Liver (tissue), 3 donors: Measurements from ENCODE around the gene NR6A1.

Experiments used
- GABPA ChIP-seq, 2 donors: IDR thresholded peaks in 1 of 2; conservative IDR thresholded peaks in 1 of 2; 2 replicates each; pipeline ENCODE4 v1.6.1; 2016; ENCODE audit warnings: antibody characterized with exemption in 2 of 2, mild to moderate bottlenecking in 1 of 2, moderate library complexity in 1 of 2
- JUND ChIP-seq, 2 donors: IDR thresholded peaks; 2 replicates each; pipeline ENCODE4 v1.6.1; 2016; ENCODE audit warnings: antibody characterized with exemption in 2 of 2
- NR2F2 ChIP-seq: IDR thresholded peaks from 2 replicates; pipeline ENCODE4 v1.6.1; 2016; ENCODE audit warnings: antibody characterized with exemption
- RAD21 ChIP-seq, 2 donors: IDR thresholded peaks; 2 replicates each; pipeline ENCODE4 v1.6.1; 2016; ENCODE audit warnings: antibody characterized with exemption in 2 of 2, mild to moderate bottlenecking in 2 of 2
- RXRA ChIP-seq, 2 donors: IDR thresholded peaks; 2 replicates each; pipeline ENCODE4 v1.6.1; 2017 to 2018; ENCODE audit warnings: antibody characterized with exemption in 2 of 2, mild to moderate bottlenecking in 1 of 2
- SP1 ChIP-seq: IDR thresholded peaks from 2 replicates; pipeline ENCODE4 v1.6.1; 2018; ENCODE audit warnings: antibody characterized with exemption, mild to moderate bottlenecking
- TAF1 ChIP-seq: conservative IDR thresholded peaks from 2 replicates; pipeline ENCODE4 v1.6.1; 2016; ENCODE audit warnings: antibody characterized with exemption, mild to moderate bottlenecking
- YY1 ChIP-seq: IDR thresholded peaks from 2 replicates; pipeline ENCODE4 v1.6.1; 2016; ENCODE audit warnings: antibody characterized with exemption, mild to moderate bottlenecking
- TF ChIP-seq, protein P1 (sequence below): fragments of 150-350 bp; IDR thresholded peaks from 2 replicates; pipeline ENCODE4 v1.5.1; 2017; ENCODE audit warnings: improper control_type of control experiment, low read depth, low read length; ENCODE audit not compliant: missing input control
- TF ChIP-seq, protein P2 (sequence below): IDR thresholded peaks from 2 replicates; pipeline ENCODE4 v1.6.1; 2016; ENCODE audit warnings: antibody characterized with exemption
- TF ChIP-seq, protein P3 (sequence below): IDR thresholded peaks from 2 replicates; pipeline ENCODE4 v1.6.1; 2016; ENCODE audit warnings: antibody characterized with exemption, mild to moderate bottlenecking
- TF ChIP-seq, protein P4 (sequence below): IDR thresholded peaks from 2 replicates; pipeline ENCODE4 v1.6.1; 2016; ENCODE audit warnings: antibody characterized with exemption
- TF ChIP-seq, protein P5 (sequence below): IDR thresholded peaks from 2 replicates; pipeline ENCODE4 v1.6.1; 2016; ENCODE audit warnings: antibody characterized with exemption
- donor health status: healthy.
- donor health status: healthy.

DNA sequence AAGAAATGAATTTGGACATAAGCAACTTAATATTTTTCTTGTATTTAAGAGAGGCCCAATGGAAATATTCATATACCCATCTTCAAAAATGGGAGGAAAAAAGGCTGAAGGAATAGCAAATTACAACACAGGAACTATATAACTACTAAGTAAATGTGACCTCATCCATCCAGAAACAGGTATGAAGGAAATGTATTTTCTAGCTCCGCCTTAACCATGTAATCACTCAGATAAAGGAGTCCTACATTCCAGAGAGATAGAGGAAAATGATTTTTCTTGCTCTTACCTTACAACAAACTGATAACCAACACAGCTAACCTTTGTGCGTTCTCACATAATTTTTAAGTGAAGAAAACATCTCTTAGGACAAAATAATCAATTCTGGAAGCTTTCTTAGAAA is 96.5 kb downstream of the NR6A1 start:
- TF ChIP-seq, protein P1, sequence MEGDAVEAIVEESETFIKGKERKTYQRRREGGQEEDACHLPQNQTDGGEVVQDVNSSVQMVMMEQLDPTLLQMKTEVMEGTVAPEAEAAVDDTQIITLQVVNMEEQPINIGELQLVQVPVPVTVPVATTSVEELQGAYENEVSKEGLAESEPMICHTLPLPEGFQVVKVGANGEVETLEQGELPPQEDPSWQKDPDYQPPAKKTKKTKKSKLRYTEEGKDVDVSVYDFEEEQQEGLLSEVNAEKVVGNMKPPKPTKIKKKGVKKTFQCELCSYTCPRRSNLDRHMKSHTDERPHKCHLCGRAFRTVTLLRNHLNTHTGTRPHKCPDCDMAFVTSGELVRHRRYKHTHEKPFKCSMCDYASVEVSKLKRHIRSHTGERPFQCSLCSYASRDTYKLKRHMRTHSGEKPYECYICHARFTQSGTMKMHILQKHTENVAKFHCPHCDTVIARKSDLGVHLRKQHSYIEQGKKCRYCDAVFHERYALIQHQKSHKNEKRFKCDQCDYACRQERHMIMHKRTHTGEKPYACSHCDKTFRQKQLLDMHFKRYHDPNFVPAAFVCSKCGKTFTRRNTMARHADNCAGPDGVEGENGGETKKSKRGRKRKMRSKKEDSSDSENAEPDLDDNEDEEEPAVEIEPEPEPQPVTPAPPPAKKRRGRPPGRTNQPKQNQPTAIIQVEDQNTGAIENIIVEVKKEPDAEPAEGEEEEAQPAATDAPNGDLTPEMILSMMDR = no peak
- TF ChIP-seq, protein P2, sequence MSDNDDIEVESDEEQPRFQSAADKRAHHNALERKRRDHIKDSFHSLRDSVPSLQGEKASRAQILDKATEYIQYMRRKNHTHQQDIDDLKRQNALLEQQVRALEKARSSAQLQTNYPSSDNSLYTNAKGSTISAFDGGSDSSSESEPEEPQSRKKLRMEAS = no peak
- no peak for TF ChIP-seq NR2F2
- TF ChIP-seq, protein P3, sequence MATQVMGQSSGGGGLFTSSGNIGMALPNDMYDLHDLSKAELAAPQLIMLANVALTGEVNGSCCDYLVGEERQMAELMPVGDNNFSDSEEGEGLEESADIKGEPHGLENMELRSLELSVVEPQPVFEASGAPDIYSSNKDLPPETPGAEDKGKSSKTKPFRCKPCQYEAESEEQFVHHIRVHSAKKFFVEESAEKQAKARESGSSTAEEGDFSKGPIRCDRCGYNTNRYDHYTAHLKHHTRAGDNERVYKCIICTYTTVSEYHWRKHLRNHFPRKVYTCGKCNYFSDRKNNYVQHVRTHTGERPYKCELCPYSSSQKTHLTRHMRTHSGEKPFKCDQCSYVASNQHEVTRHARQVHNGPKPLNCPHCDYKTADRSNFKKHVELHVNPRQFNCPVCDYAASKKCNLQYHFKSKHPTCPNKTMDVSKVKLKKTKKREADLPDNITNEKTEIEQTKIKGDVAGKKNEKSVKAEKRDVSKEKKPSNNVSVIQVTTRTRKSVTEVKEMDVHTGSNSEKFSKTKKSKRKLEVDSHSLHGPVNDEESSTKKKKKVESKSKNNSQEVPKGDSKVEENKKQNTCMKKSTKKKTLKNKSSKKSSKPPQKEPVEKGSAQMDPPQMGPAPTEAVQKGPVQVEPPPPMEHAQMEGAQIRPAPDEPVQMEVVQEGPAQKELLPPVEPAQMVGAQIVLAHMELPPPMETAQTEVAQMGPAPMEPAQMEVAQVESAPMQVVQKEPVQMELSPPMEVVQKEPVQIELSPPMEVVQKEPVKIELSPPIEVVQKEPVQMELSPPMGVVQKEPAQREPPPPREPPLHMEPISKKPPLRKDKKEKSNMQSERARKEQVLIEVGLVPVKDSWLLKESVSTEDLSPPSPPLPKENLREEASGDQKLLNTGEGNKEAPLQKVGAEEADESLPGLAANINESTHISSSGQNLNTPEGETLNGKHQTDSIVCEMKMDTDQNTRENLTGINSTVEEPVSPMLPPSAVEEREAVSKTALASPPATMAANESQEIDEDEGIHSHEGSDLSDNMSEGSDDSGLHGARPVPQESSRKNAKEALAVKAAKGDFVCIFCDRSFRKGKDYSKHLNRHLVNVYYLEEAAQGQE = no peak
- no peak for TF ChIP-seq TAF1
- TF ChIP-seq, protein P4, sequence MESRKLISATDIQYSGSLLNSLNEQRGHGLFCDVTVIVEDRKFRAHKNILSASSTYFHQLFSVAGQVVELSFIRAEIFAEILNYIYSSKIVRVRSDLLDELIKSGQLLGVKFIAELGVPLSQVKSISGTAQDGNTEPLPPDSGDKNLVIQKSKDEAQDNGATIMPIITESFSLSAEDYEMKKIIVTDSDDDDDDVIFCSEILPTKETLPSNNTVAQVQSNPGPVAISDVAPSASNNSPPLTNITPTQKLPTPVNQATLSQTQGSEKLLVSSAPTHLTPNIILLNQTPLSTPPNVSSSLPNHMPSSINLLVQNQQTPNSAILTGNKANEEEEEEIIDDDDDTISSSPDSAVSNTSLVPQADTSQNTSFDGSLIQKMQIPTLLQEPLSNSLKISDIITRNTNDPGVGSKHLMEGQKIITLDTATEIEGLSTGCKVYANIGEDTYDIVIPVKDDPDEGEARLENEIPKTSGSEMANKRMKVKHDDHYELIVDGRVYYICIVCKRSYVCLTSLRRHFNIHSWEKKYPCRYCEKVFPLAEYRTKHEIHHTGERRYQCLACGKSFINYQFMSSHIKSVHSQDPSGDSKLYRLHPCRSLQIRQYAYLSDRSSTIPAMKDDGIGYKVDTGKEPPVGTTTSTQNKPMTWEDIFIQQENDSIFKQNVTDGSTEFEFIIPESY = no peak
- no peak for TF ChIP-seq RAD21 (IDR thresholded peaks at IDR 0.05)
- TF ChIP-seq YY1 = no peak
- TF ChIP-seq RXRA (IDR thresholded peaks at IDR 0.05) = no peak
- no peak for TF ChIP-seq SP1
- no peak for TF ChIP-seq GABPA (IDR thresholded peaks at IDR 0.05 in 1 of 2, conservative IDR thresholded peaks at IDR 0.05 in 1 of 2)
- no peak for TF ChIP-seq JUND (IDR thresholded peaks at IDR 0.05)
- TF ChIP-seq, protein P5, sequence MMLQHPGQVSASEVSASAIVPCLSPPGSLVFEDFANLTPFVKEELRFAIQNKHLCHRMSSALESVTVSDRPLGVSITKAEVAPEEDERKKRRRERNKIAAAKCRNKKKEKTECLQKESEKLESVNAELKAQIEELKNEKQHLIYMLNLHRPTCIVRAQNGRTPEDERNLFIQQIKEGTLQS = no peak
